Spinal cord (tissue), 10 donors: ENCODE measurements around the gene B4GALT7. TPM values are rescaled to one million over a fixed set of nuclear protein-coding genes. Genes with fewer than 3 reads are reported as not detected.
A peak's percentile ranks its signal among the peaks of the same experiment; 100 is the strongest.

Source experiments
- DNase-seq, 6 donors: peaks; one replicate each; pipeline versions ENCODE4 v3.0.0 to v3.0.0-alpha.2; 2013 to 2015; ENCODE audit warnings: low spot score in 6 of 6, low read depth in 4 of 6
- H3K27ac ChIP-seq: one replicate; pipeline ENCODE4 v1.5.1; 2013; ENCODE audit warnings: low read depth, low read length, control low read depth
- H3K27me3 ChIP-seq: one replicate; pipeline ENCODE4 v1.6.1; 2013; ENCODE audit warnings: low read length; ENCODE audit not compliant: control insufficient read depth, insufficient read depth
- H3K36me3 ChIP-seq: one replicate; pipeline ENCODE4 v1.6.1; 2013; ENCODE audit warnings: low read length; ENCODE audit not compliant: control insufficient read depth, insufficient read depth
- H3K4me1 ChIP-seq: one replicate; pipeline ENCODE4 v1.6.1; 2013; ENCODE audit warnings: low read length; ENCODE audit not compliant: control insufficient read depth, insufficient read depth
- H3K4me3 ChIP-seq: one replicate; pipeline ENCODE4 v1.5.1; 2013; ENCODE audit warnings: low read depth, low read length, control low read depth
- H3K9me3 ChIP-seq: one replicate; pipeline ENCODE4 v1.6.1; 2013; ENCODE audit warnings: low read length; ENCODE audit not compliant: control insufficient read depth, insufficient read depth
- WGBS: methylation state at CpG from one replicate; pipeline ENCODE4 v1.1.5; 2013; ENCODE audit warnings: missing lambda C conversion rate; ENCODE audit not compliant: insufficient coverage; 5-methylcytosine and 5-hydroxymethylcytosine counted together
- polyA plus RNA-seq, 2 donors: library from polyadenylated mRNA; unstranded; fragments of 120-200 nt; gene quantifications; one replicate each; pipeline ENCODE4 v1.2.1, GENCODE V29; 2013; ENCODE audit not compliant: insufficient read length in 2 of 2
- total RNA-seq, 2 donors: library from RNA; depleted of rRNA in 1 of 2; stranded (reverse); fragments of 120-200 nt in 1 of 2; fragments of >200 nt in 1 of 2; gene quantifications; one replicate each; pipeline versions ENCODE4 v1.2.3 to v1.2.4, GENCODE V29; 2013 to 2014
- donor health status: healthy.

Gene B4GALT7
- total and polyA plus RNA-seq, 4 donors = 13.8 to 32.3 (median 29.6) TPM

DNA sequence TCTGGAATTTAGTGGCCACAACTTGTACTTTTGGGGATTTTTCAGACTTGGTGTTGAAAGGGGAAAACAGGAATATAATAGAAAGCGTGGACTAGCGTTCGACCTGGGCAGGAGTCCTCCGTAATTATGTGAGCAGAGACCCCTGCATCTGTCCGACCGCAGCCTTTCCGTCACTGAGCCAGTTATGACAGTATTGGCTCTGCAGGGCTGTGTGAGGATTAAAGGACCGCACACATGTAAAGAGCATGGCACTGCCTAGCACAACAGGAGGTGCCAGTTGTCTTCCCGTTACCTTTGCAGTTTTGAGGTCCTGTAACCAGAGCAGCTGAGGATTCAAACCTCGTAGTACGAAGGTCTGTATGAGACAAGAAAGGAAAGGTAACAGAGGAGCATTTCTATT, 1.2 kb downstream of the B4GALT7 start:
- no peak for DNase-seq
- Histone ChIP-seq H3K9me3 (no peaks in the 10 kb centered on the region), H3K4me1 (peaks cover 30% of the 10 kb centered on the region), H3K36me3 (peaks cover 43% of the 10 kb centered on the region), H3K4me3 (peak overlapping the region; percentile 68), H3K27me3 (no peaks in the 10 kb centered on the region), H3K27ac (no peak overlapping the region)
- 90% methylated on average over 9 of the region's 11 CpGs for WGBS

DNA sequence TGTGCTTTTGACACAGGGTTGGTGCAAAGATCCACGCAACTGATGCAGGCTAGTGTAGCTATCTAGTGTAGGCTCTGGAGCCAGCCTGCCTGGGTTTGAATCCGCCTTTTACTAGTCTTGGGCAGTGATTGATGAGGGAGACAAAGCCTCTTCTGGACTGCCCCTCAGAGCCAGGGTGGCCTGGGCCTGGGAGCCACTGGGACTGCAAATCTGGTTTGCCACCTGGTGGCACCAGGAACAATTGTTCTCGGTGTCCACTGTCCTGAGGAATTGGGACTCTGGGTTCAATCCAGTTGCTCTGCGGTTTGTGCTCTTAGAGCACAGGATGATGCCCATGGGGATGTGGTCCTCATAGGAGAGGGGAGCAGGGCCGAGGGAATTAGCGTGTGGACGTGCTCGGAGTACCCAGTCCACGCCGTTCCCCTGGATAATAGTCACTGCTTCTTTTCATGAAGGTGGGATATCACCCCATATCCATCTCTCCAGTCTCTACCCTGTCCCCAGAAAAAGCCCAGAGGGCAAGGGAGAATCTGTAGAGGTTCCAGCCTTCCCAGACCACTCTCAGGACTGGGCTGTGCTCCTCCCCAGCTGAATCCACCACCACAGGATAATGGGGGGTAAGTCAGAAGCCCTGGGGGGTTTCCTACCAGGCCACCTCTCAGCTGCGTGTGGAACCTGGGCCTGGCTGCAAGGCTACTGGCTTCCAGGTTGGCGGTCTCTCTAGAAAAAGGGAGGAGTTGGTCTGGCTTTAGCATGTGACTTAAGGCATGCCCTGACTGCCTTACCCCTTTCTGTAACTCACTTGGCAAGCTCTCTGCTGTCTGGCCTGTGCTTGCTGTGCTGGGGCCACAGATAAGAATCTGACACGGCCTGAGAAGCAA, 1.9 kb downstream of the B4GALT7 start:
- H3K9me3 ChIP-seq = no peaks in the 10 kb centered on the region
- H3K4me1 ChIP-seq = peaks cover 32% of the 10 kb centered on the region
- no peak overlapping the region for H3K27ac ChIP-seq
- H3K27me3 ChIP-seq = no peaks in the 10 kb centered on the region
- no peak overlapping the region for H3K4me3 ChIP-seq
- peaks cover 42% of the 10 kb centered on the region for H3K36me3 ChIP-seq
- 82% methylated on average over 9 of the region's 13 CpGs for WGBS
- no peak for DNase-seq

DNA sequence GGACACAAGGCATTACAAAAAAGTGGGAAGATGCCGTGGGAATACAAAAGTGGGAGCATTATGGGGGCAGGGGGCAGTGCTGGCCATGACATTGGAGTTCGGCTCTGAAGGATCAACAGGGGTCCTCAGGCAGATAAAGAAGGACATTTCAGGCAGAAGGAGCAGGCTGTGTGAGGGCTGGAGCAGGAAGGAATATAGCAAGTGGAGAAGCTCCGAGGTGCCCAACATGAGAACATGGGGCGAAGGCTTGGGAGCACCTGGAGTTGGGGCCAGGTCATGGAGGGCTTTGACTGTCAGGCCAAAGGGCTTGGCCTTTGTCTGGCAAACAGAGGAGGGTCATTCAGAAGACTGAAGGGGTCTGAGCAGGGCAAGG, 2.5 kb downstream of the B4GALT7 start:
- WGBS = 87% methylated on average over 4 of the region's 4 CpGs
- Histone ChIP-seq H3K4me1 (peaks cover 38% of the 10 kb centered on the region), H3K36me3 (peaks cover 45% of the 10 kb centered on the region), H3K4me3 (no peak overlapping the region), H3K9me3 (no peaks in the 10 kb centered on the region), H3K27me3 (no peaks in the 10 kb centered on the region), H3K27ac (no peak overlapping the region)
- DNase-seq = no peak

DNA sequence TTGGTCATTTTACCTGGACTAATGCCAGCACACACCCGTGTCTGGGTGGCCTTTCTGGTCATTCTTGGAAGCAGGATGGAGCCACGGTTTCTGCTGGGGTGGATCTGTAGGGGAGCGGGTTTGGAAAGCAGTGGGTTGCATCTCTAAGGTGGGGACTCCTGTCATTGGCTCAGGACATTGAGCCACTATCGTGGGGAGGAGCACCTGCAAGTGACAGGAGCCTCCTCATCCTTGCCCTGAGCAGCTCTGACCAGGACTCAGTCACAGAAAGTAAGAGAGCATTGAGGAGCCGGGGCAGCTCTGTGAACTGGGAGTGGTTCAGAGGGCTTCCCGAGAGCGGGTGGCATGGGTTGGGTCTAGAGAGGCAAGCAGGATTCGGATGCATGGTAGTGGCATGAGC, 3.7 kb downstream of the B4GALT7 start:
- Histone ChIP-seq H3K4me1 (peaks cover 48% of the 10 kb centered on the region), H3K36me3 (peaks cover 57% of the 10 kb centered on the region), H3K4me3 (no peak overlapping the region), H3K27ac (no peak overlapping the region), H3K27me3 (no peaks in the 10 kb centered on the region), H3K9me3 (no peaks in the 10 kb centered on the region)
- WGBS = 88% methylated on average over 8 of the region's 8 CpGs
- DNase-seq = no peak

DNA sequence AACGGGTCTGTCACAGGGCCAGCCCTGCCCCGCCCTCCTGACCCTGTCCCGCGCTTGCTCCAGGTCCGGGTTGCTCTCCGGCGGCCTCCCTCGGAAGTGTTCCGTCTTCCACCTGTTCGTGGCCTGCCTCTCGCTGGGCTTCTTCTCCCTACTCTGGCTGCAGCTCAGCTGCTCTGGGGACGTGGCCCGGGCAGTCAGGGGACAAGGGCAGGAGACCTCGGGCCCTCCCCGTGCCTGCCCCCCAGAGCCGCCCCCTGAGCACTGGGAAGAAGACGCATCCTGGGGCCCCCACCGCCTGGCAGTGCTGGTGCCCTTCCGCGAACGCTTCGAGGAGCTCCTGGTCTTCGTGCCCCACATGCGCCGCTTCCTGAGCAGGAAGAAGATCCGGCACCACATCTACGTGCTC, 4.2 kb downstream of the B4GALT7 start:
- Histone ChIP-seq H3K36me3 (peaks cover 62% of the 10 kb centered on the region), H3K4me3 (no peak overlapping the region), H3K27ac (no peak overlapping the region), H3K9me3 (no peaks in the 10 kb centered on the region), H3K27me3 (no peaks in the 10 kb centered on the region), H3K4me1 (peaks cover 46% of the 10 kb centered on the region)
- DNase-seq = no peak
- 95% methylated on average over 27 of the region's 27 CpGs for WGBS

DNA sequence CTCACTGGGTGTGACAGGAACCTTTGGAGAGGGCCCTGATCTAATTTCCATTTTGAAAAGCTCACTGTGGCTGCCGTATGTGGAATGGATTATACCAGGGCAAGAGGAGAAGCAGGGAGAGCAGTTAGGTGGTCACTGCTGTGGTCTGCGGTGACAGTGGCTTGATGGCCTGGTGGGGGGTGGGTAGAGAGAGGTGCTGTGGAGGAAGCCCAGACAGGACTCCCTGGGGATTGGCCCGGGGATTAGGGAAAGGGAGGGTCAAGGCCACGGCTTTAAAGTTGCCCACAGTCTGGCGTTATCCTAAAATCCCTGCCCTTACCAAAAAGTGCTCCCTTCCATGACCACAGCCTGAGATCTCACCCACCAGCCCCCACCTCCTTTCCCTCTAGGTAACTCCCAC, 4.7 kb downstream of the B4GALT7 start:
- WGBS = 87% methylated on average over 3 of the region's 5 CpGs
- Histone ChIP-seq H3K27ac (no peak overlapping the region), H3K36me3 (peaks cover 67% of the 10 kb centered on the region), H3K4me1 (peaks cover 41% of the 10 kb centered on the region), H3K27me3 (no peaks in the 10 kb centered on the region), H3K4me3 (no peak overlapping the region), H3K9me3 (no peaks in the 10 kb centered on the region)
- no peak for DNase-seq

DNA sequence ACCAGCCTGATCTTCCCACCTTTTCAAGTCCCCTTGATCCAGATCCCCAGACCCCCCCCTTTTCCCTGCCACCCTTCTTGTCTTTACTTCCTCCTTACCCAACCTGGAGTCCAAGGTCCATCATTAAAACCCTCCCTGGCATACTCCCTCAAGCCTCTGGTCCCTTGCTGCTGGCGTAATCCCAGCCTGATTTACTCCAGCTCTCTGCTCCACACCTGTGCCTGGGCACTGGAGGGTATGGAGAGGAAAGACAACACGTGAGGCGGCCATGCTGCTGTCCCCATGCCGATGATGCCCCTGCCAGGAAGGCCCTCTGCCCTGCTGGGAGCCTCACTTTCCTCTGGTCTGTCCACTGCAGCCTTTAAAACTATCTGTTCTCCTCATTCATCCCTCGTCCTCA, 5.1 kb downstream of the B4GALT7 start:
- WGBS = 83% methylated on average over 4 of the region's 5 CpGs
- H3K36me3 ChIP-seq = peaks cover 71% of the 10 kb centered on the region
- no peak for DNase-seq

DNA sequence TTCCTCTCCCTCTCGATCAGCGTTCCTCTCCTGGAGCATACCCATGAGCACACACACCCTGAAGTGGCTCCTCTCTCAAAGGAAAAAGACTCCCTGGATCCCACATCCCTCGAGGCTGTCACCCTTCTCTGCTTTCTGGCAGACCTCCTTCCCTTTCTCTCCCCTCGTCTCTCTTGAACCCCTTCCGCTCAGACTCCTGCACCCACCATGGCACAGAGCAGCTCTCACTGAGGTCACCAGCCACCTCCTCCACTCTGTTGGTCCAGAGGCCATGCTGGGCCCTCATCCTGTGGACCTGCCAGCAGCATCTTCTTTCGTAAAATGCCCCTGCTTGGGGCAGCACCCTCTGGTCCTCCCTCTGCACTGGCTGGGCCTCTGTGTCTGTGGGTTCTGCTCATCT, 5.7 kb downstream of the B4GALT7 start:
- H3K9me3 ChIP-seq = no peaks in the 10 kb centered on the region
- H3K4me1 ChIP-seq = peaks cover 35% of the 10 kb centered on the region
- no peaks in the 10 kb centered on the region for H3K27me3 ChIP-seq
- 78% methylated on average over 6 of the region's 6 CpGs for WGBS
- peaks cover 76% of the 10 kb centered on the region for H3K36me3 ChIP-seq
- no peak overlapping the region for H3K4me3 ChIP-seq
- no peak overlapping the region for H3K27ac ChIP-seq
- no peak for DNase-seq

More for the DNA sequence above, 5.1 kb downstream of the B4GALT7 start:
- no peaks in the 10 kb centered on the region for H3K27me3 ChIP-seq
- H3K4me3 ChIP-seq = no peak overlapping the region
- peaks cover 40% of the 10 kb centered on the region for H3K4me1 ChIP-seq
- no peaks in the 10 kb centered on the region for H3K9me3 ChIP-seq
- H3K27ac ChIP-seq = no peak overlapping the region

DNA sequence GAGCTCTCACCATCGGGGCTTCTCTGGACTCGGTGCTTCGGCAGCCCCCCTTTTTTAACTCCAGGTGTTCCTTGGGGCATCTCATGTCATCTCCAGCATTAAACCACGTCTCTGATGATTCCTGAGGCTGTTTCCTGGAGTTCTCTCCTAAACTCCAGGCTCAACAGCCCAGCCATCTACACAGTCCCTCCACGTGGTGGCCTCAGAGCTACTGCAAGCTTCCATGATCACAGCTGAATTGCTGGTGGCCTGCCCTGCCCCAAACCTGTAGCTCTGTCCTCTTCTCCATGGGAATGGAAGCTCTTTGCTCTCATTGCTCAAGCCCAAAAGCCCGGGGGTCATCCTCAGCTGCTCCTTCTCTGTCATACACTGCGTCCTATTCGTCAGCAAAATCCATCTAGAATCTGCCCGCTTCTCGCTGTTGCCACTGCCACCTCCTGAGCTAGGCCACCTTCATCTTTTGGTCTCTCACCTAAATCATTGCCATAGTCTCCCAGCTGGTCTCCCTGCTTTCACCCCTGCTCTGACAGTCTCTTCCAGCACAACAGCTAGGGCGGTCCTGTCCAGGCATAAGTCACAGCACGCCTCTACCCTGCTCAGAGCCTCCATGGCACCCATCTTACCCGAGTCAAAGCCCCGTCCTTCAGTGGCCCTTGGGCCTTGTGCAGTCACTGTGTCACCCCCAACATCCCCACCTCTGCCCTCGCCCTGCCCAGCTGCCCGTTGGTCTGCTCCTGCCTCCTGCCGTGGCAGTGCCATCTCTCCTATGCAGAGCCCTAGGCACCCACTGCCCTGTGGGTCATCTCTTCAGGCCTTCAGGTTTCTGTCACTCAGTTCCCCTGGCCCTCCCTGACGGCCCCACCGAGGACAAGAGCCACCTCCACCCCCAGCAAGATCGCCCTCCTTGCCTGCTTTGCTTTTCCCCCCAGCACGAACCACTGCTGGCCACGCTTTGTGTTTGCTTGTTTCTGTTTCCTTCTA, 6.4 kb downstream of the B4GALT7 start:
- no peak for DNase-seq
- H3K36me3 ChIP-seq = peaks cover 79% of the 10 kb centered on the region
- peaks cover 28% of the 10 kb centered on the region for H3K4me1 ChIP-seq
- no peaks in the 10 kb centered on the region for H3K9me3 ChIP-seq
- H3K27me3 ChIP-seq = no peaks in the 10 kb centered on the region
- WGBS = 92% methylated on average over 21 of the region's 22 CpGs
- no peak overlapping the region for H3K27ac ChIP-seq
- H3K4me3 ChIP-seq = no peak overlapping the region
